ENCODE measurements around the gene FANCC. TPM values are rescaled to one million over a fixed set of nuclear protein-coding genes. Genes with fewer than 3 reads are reported as not detected.

Gene FANCC
- total and polyA plus RNA-seq, 3 donors from 2014 or later, result 30.7 to 38.5 (median 35.1) TPM

GRCh38 chr9:95100071-95100627 lies 217.4 kb downstream of the FANCC start:
- Histone ChIP-seq H3K4me3 (no peak overlapping the region), H3K9me3 (no peaks in the 10 kb centered on the region), H3K4me1 (peaks cover 6% of the 10 kb centered on the region), H3K36me3 (ENCODE audit: low read depth, missing control alignments) (no peaks in the 10 kb centered on the region), H3K27ac (no peak overlapping the region), H3K27me3 (no peaks in the 10 kb centered on the region)
- intact Hi-C loops (cut with DNase I; ENCODE audit: low total_unique reads), result no loop called here
- WGBS, 2 donors, result 90 to 91% methylated on average over 4 of the region's 4 CpGs
- no peak for TF ChIP-seq CTCF (IDR thresholded peaks at IDR 0.05)
- TF ChIP-seq POLR2A (IDR thresholded peaks at IDR 0.05), result no peak
- DNase-seq, result no peak

GRCh38 chr9:95099321-95100070 lies 218.0 kb downstream of the FANCC start:
- Histone ChIP-seq H3K27me3 (no peaks in the 10 kb centered on the region), H3K27ac (no peak overlapping the region), H3K4me3 (no peak overlapping the region), H3K9me3 (no peaks in the 10 kb centered on the region), H3K36me3 (ENCODE audit: low read depth, missing control alignments) (no peaks in the 10 kb centered on the region), H3K4me1 (peaks cover 6% of the 10 kb centered on the region)
- TF ChIP-seq CTCF (IDR thresholded peaks at IDR 0.05) (no peak), POLR2A (IDR thresholded peaks at IDR 0.05) (no peak)
- 95 to 97% methylated on average over 17 to 24 of the region's 24 CpGs for WGBS, 2 donors
- no peak for DNase-seq
- intact Hi-C loops (cut with DNase I; ENCODE audit: low total_unique reads), result no loop called here

GRCh38 chr9:95098391-95098921 lies 219.1 kb downstream of the FANCC start:
- WGBS, 2 donors, result 78 to 90% methylated on average over 7 to 12 of the region's 12 CpGs
- no peak for DNase-seq
- no peak overlapping the region for H3K27ac ChIP-seq
- no peak overlapping the region for H3K4me3 ChIP-seq
- H3K9me3 ChIP-seq, result no peaks in the 10 kb centered on the region
- H3K4me1 ChIP-seq, result peaks cover 6% of the 10 kb centered on the region
- intact Hi-C loops (cut with DNase I; ENCODE audit: low total_unique reads), result no loop called here
- TF ChIP-seq CTCF (IDR thresholded peaks at IDR 0.05) (no peak), POLR2A (IDR thresholded peaks at IDR 0.05) (no peak)
- no peaks in the 10 kb centered on the region for H3K27me3 ChIP-seq
- no peaks in the 10 kb centered on the region for H3K36me3 ChIP-seq (ENCODE audit: low read depth, missing control alignments)

- DNase-seq, result no peak
- peaks cover 4% of the 10 kb centered on the region for H3K4me1 ChIP-seq
- WGBS, 2 donors, result 95 to 99% methylated on average over 7 of the region's 7 CpGs
These were observed 220.2 kb downstream of the FANCC start for GRCh38 chr9:95097279-95097678.

More at GRCh38 chr9:95097279-95097678, 220.2 kb downstream of the FANCC start:
- H3K4me3 ChIP-seq, result no peak overlapping the region
- H3K27me3 ChIP-seq, result no peaks in the 10 kb centered on the region
- H3K36me3 ChIP-seq (ENCODE audit: low read depth, missing control alignments), result no peaks in the 10 kb centered on the region
- intact Hi-C loops (cut with DNase I; ENCODE audit: low total_unique reads), result no loop called here
- no peak overlapping the region for H3K27ac ChIP-seq
- no peak for TF ChIP-seq POLR2A (IDR thresholded peaks at IDR 0.05)
- no peak for TF ChIP-seq CTCF (IDR thresholded peaks at IDR 0.05)
- no peaks in the 10 kb centered on the region for H3K9me3 ChIP-seq
